ENCODE measurements around the gene CACNA1S. TPM values are rescaled to one million over a fixed set of nuclear protein-coding genes. Genes with fewer than 3 reads are reported as not detected.

The CACNA1S gene
- total RNA-seq, 1 donor from 2014 or later = 0.55 TPM

DNA sequence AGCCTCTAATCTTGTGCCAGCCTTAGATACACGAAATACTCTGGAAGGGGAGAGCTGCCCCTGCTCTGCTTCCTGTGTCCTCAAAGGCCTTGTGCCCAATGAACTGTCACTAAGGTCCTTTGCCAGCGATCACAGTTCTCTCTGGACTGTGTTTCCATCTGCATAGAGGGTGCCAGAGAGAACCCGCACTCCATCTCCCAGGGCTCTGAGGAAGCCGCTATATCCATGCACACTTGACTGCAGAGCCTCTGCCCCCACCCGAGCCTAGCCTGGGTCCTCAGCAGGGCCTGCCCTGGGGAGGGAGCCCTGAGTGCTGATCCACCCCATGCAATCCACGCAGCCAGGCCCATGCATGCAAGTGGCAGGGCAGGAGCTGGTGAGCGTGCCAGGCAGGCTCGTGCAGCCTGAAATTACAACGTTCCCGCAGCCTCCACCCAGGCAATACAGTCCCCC is 58.1 kb downstream of the CACNA1S start:
- DNase-seq (no peak), ATAC-seq (no peak)
- Histone ChIP-seq H3K4me3 (no peak overlapping the region), H3K9me3 (no peaks in the 10 kb centered on the region), H3K36me3 (no peaks in the 10 kb centered on the region), H3K4me1 (peaks cover 11% of the 10 kb centered on the region), H3K27ac (no peak overlapping the region), H3K27me3 (no peaks in the 10 kb centered on the region)
- intact Hi-C loops (cut with DNase I) = no loop called here
- TF ChIP-seq, protein P1, sequence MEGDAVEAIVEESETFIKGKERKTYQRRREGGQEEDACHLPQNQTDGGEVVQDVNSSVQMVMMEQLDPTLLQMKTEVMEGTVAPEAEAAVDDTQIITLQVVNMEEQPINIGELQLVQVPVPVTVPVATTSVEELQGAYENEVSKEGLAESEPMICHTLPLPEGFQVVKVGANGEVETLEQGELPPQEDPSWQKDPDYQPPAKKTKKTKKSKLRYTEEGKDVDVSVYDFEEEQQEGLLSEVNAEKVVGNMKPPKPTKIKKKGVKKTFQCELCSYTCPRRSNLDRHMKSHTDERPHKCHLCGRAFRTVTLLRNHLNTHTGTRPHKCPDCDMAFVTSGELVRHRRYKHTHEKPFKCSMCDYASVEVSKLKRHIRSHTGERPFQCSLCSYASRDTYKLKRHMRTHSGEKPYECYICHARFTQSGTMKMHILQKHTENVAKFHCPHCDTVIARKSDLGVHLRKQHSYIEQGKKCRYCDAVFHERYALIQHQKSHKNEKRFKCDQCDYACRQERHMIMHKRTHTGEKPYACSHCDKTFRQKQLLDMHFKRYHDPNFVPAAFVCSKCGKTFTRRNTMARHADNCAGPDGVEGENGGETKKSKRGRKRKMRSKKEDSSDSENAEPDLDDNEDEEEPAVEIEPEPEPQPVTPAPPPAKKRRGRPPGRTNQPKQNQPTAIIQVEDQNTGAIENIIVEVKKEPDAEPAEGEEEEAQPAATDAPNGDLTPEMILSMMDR (IDR thresholded peaks at IDR 0.05) = no peak

DNA sequence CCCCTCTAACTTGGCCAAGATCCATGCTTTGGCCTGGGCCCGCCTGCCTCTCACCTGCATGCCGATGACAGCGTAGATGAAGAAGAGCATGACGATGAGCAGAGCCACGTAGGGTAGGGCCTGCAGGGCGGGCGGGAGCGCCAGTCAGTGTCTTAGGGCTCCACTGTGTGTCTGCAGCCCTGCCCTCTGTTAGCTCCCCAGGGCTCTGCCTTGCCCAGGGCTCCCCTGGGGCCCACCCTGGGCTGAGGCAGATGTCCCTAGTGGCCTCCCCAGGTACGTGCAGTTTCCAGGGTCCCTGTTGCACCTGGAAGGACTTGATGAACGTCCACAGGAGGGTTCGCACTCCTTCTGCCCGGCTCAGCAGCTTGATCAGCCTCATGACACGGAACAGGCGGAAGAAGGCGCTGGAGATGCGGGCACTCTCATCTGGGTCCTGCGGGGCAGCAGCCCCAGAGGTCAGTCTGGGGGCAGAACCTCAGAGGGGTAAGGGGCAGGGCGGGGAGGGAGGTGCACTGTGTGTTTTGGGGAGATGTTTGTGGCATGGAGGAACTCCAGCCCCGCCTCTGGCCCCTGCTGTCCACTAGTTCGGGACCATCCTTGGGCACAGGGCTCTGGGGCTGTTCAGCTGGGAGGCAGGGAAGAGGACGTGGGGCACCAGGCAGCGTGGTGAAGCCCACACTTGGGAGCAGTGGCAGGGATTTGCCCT is 58.9 kb downstream of the CACNA1S start:
- no peaks in the 10 kb centered on the region for H3K9me3 ChIP-seq
- no peak for ATAC-seq
- H3K4me3 ChIP-seq = no peak overlapping the region
- intact Hi-C loops (cut with DNase I) = no loop called here
- no peaks in the 10 kb centered on the region for H3K36me3 ChIP-seq
- H3K4me1 ChIP-seq = peaks cover 11% of the 10 kb centered on the region
- no peak for DNase-seq
- H3K27ac ChIP-seq = no peak overlapping the region
- H3K27me3 ChIP-seq = no peaks in the 10 kb centered on the region
- TF ChIP-seq, protein P1 (IDR thresholded peaks at IDR 0.05) = no peak

DNA sequence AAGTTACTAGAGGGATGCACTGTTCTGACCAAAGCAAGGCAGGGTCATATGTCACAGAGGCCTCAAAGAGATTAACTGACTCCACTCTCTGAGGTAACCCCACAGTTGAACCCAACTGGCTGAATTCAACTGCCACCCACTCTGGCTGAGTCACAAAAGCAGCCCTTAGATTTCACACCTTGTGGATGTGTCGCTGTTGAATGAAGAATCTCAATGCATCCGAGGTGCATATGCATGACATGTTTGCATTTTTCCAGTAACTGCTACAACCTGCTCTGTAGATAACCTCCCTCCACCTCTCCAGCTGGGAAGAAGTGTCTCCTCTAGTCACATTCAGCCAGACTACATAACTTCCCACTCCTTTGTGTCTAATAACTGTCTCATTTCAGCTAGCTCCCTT is 60.8 kb downstream of the CACNA1S start:
- no peak overlapping the region for H3K4me3 ChIP-seq
- H3K36me3 ChIP-seq = no peaks in the 10 kb centered on the region
- DNase-seq (no peak), ATAC-seq (no peak)
- TF ChIP-seq, protein P1 (IDR thresholded peaks at IDR 0.05) = no peak
- no peak overlapping the region for H3K27ac ChIP-seq
- H3K9me3 ChIP-seq = no peaks in the 10 kb centered on the region
- no peaks in the 10 kb centered on the region for H3K27me3 ChIP-seq
- H3K4me1 ChIP-seq = peaks cover 10% of the 10 kb centered on the region
- intact Hi-C loops (cut with DNase I) = no loop called here

DNA sequence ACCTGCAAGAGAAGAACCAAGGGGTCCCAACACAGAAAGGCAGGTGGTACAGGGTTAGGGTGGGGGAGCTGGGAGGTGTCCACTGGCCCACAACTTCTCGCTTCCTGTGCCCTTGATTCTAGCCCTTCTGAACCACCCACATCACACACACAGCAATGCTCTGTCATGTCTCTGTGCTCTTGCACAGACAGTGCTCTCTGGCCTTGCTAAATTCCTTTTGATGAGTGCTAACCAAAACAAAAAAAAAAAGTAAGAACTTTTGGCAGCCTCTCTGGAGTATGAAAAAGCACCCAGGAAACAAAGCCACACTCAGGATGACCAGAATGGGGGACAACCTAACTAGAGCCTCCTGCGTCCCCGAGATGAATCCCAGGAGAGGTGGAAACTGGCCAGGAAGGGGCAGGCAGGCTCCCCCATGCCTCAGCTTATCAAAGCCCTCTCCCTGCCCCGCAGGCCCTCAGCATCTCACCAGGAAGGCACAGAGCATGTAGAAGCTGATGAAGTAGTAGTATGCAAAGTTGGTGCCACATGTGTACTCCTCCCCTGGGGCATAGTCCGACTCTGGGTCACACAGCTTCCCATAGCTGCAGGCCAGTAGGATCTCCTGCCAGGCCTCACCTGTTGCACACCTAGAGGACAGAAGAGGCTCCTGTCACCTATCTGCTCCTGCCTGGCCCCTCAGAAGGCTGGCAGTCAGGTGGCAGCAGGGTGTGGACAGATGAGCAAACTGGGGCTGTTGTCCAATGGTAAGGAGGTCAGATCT is 61.5 kb downstream of the CACNA1S start:
- H3K36me3 ChIP-seq = no peaks in the 10 kb centered on the region
- ATAC-seq (no peak), DNase-seq (no peak)
- peaks cover 9% of the 10 kb centered on the region for H3K4me1 ChIP-seq
- H3K9me3 ChIP-seq = no peaks in the 10 kb centered on the region
- H3K27ac ChIP-seq = no peak overlapping the region
- H3K4me3 ChIP-seq = no peak overlapping the region
- TF ChIP-seq, protein P1 (IDR thresholded peaks at IDR 0.05) = no peak
- intact Hi-C loops (cut with DNase I) = no loop called here
- H3K27me3 ChIP-seq = no peaks in the 10 kb centered on the region

DNA sequence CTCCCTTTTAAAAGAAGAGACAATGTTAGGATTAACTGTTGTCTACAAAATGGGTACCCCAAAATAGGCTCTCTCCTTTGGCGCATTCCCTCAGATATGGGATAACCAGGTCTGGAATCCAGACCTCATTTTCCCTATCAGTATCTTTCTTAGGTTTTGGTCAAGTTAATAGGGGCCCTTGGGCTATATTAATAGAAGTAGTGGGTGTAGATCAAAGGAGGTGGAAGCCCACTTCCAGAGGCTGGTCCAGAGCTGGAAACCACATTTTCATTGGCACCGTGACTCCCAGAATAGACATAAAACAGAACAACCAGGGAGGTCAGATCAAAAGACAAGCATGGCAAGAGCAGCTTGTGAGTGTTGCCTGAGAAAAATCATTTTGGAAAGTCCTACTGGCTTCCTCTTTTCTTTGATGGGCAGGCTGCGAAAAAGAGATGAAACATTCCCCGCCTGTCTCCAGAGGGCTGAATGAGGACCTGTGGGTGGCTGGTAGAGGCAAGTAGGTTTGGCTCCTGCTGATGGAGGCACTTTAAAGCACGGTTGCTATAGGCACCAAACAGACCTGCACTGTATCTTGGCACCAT is 62.9 kb downstream of the CACNA1S start:
- Histone ChIP-seq H3K27me3 (no peaks in the 10 kb centered on the region), H3K9me3 (no peaks in the 10 kb centered on the region), H3K4me3 (no peak overlapping the region), H3K27ac (no peak overlapping the region), H3K36me3 (no peaks in the 10 kb centered on the region), H3K4me1 (peaks cover 3% of the 10 kb centered on the region)
- TF ChIP-seq, protein P1 (IDR thresholded peaks at IDR 0.05) = no peak
- no peak for ATAC-seq
- no peak for DNase-seq
- intact Hi-C loops (cut with DNase I) = loop anchor here (5.0 kb wide), 1 partner anchor 77 kb away; no protein-coding TSS in a partner anchor

Measured in upper lobe of right lung (tissue), 1 donor.